Measurements from ENCODE around the gene PHOX2A.
"Not testable (repeated sequence)": the region's sequence is repeated elsewhere in the genome, so short reads cannot be mapped to it uniquely, and the experiment has no call there.

The PHOX2A gene

DNA sequence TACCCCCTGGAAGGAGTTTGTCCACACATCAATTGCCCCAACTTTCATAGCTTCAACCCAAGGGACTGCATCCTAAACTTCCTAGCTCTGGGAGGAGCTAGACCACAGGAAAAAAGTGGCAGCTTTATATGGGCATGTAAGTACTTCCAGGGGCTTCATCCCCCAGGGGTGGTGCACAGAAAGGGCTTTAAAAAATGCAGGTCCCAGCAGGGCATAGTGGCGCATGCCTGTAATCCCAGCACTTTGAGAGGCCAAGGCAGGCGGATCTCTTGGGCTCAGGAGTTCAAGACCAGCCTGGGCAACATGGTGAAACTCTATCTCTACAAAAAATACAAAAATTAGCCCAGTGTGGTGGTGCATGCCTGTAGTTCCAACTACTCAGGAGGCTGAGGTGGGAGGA lies 37.2 kb downstream of the PHOX2A start:
- peak in 3 of 42 donors; percentile 2 to 5 (median 5) for DNase-seq
- intact Hi-C loops (cut with DNase I) = not testable (repeated sequence)

DNA sequence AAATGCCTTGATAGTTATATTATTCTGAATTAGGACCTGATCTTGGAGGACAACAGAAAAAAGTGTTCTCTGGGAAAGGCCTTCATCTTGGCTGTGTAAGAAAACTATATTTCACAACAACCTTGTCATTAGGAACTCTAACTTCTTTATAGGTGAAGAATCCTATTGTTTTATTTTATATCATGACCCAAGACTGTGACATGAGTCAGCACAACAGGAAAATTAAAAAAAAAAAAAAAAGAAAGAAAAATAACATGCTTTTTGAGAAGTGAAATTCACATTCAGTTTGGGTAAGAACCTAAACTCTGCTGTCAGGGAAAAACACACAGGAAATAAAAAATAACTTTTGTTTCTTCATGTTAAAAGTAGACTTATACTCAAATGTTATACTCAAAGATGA lies 39.1 kb downstream of the PHOX2A start:
- intact Hi-C loops (cut with DNase I) = no loop called here
- DNase-seq = no peak

DNA sequence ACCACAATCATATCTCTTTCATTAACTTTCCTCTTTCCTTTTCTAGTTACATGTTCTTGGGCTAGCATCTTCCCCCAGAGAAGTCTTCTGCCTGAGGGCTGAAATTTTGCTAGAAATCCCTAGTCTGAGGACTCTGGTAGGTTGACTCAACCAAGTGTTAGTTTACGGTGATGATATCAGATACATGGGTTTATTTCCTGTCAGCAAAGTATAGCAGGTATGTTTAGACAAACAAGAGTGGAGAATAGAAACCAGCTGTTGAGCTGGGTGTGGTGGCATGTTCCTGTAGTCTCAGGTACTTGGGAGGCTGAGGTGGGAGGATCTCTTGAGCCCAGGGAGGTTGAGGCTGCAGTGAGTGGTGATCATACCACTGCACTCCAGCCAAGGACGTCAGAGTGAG lies 40.8 kb downstream of the PHOX2A start:
- intact Hi-C loops (cut with DNase I) = no loop called here
- no peak for DNase-seq

DNA sequence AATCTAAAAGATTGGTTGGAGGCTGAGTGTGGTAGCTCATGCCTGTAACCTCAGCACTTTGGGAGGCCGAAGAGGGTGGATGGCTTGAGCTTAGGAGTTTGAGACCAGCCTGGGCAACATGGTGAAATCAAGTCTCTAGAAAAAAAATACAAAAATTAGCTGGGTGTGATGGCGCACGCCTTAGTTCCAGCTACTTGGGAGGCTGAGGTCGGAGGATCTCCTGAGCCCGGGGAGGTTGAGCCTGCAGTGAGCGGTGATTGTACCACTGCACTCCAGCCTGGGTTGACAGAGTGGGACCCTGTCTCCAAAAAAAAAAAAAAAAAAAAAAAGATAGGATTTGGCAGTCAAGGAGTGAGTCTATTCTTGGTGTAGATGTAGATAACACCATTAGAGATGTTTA lies 41.4 kb downstream of the PHOX2A start:
- DNase-seq = peak in 4 of 42 donors; percentile 5 to 29 (median 24)
- intact Hi-C loops (cut with DNase I) = no loop called here

DNA sequence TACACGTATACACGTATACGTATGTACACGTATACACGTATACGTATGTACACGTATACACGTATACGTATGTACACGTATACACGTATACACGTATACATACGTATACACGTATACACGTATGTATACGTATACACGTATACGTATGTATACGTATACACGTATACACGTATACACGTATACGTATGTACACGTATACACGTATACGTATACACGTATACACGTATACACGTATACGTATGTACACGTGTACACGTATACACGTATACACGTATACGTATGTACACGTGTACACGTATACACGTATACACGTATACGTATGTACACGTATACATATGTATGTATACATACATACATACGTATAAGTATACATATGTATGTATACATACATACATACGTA lies 42.5 kb downstream of the PHOX2A start:
- DNase-seq; intact Hi-C loops (cut with DNase I): not testable (repeated sequence)

DNA sequence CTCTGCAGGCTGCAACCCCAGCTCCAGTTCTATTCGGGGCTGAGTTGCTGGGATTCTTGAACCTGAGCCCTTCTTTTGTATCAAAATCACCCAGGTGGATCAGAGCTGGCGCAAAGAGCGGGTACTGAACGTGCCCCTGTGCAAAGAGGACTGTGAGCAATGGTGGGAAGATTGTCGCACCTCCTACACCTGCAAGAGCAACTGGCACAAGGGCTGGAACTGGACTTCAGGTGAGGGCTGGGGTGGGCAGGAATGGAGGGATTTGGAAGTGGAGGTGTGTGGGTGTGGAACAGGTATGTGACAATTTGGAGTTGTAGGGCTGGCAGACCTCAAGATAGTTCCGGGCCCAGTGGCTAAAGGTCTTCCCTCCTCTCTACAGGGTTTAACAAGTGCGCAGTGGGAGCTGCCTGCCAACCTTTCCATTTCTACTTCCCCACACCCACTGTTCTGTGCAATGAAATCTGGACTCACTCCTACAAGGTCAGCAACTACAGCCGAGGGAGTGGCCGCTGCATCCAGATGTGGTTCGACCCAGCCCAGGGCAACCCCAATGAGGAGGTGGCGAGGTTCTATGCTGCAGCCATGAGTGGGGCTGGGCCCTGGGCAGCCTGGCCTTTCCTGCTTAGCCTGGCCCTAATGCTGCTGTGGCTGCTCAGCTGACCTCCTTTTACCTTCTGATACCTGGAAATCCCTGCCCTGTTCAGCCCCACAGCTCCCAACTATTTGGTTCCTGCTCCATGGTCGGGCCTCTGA lies 48.3 kb downstream of the PHOX2A start:
- intact Hi-C loops (cut with DNase I) = no loop called here
- DNase-seq = peak in 1 of 42 donors; percentile 31

DNA sequence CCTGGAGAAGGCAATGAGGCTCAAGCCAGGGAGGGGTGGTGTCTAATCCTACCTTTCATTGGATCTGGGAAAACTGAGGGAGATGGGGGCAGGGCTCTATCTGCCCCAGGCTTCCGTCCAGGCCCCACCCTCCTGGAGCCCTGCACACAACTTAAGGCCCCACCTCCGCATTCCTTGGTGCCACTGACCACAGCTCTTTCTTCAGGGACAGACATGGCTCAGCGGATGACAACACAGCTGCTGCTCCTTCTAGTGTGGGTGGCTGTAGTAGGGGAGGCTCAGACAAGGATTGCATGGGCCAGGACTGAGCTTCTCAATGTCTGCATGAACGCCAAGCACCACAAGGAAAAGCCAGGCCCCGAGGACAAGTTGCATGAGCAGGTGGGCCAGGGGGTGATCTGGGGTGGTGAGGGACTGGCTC lies 52.0 kb downstream of the PHOX2A start, which contains the start of gene FOLR1:
TSS of gene FOLR1 (plus strand) at position 180 of the 421 bp plus-strand sequence. CDS start at position 214, 34 bp downstream.
- intact Hi-C loops (cut with DNase I) = no loop called here
- DNase-seq = peak in 1 of 42 donors; percentile 31

DNA sequence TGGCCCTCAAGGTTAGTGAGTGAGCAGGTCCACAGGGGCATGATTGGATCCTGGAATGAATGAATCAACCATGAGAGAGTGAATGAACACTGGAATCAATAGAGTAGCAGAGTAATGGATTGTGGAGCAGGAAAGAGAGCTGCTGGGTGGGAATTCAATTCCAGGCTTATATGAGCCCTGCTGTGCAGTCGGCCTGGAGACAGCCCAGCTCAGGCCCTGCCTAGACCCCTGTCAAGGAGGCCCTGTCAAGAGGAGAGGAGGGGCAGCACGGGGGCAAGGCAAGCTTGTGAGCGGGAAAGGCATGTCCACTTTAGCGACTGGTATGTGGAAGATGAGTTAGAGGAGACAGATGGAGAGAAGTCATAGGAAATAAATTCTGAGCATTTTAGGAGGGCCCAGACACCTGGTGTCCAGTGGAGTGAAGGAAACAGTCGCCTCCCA lies 53.3 kb downstream of the PHOX2A start:
- intact Hi-C loops (cut with DNase I) = no loop called here
- no peak for DNase-seq

DNA sequence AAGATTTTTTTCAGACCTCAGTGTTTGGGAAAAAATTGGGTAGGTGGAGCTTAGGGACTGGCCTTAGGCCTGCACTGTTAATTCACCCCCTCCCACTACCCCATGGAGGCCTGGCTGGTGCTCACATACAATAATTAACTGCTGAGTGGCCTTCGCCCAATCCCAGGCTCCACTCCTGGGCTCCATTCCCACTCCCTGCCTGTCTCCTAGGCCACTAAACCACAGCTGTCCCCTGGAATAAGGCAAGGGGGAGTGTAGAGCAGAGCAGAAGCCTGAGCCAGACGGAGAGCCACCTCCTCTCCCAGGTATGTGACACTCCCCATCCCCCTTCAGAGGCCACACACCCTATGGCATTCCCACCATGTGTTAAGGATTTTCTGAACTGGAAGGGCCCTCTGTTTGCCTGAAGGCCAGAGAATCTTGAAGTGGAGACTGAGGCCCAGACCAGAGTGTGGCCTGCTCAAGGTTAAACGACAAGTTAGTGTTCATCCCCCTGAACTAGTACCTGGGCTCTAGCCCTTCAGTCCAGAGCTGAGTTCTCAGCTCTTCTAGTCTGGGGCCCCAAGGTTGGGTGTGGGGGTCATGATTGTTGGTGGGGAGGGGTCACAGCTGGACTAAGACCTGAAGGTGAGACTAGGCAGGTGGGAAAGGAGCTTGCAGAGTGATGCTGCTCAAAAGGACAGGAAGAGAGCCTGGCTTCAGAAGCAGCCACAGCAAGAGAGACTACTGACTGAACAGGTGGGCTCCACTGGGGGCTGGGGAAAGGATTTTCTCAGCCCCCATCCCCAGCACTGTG lies 54.3 kb downstream of the PHOX2A start:
- peak in 30 of 42 donors; percentile 6 to 67 (median 27) for DNase-seq
- intact Hi-C loops (cut with DNase I) = no loop called here
